HEK293T (cell line): ENCODE measurements around the gene LRRC1.

Experiments used
- ARNT ChIP-seq: fragments of 450-650 bp; IDR thresholded peaks from 2 replicates; pipeline ENCODE4 v1.6.1; 2017; ENCODE audit warnings: mild to moderate bottlenecking
- BHLHE40 ChIP-seq: fragments of 450-650 bp; IDR thresholded peaks from 2 replicates; pipeline ENCODE4 v1.6.1; 2016; ENCODE audit warnings: mild to moderate bottlenecking, moderate library complexity, borderline replicate concordance
- ELF4 ChIP-seq: fragments of 450-650 bp; IDR thresholded peaks from 2 replicates; pipeline ENCODE4 v1.6.1; 2017; ENCODE audit warnings: antibody characterized with exemption
- FOXA1 ChIP-seq: fragments of 450-650 bp; IDR thresholded peaks from 2 replicates; pipeline ENCODE4 v1.6.1; 2016; ENCODE audit warnings: mild to moderate bottlenecking
- FOXK2 ChIP-seq: fragments of 450-650 bp; IDR thresholded peaks from 2 replicates; pipeline ENCODE4 v1.6.1; 2016; ENCODE audit warnings: mild to moderate bottlenecking
- FOXM1 ChIP-seq: fragments of 450-650 bp; IDR thresholded peaks from 2 replicates; pipeline ENCODE4 v1.6.1; 2017; ENCODE audit warnings: mild to moderate bottlenecking, borderline replicate concordance
- HDGF ChIP-seq: fragments of 450-650 bp; IDR thresholded peaks from 2 replicates; pipeline ENCODE4 v1.6.1; 2017; ENCODE audit warnings: antibody characterized with exemption, borderline replicate concordance
- LEF1 ChIP-seq: fragments of 450-650 bp; IDR thresholded peaks from 2 replicates; pipeline ENCODE4 v1.6.1; 2017; ENCODE audit warnings: mild to moderate bottlenecking, borderline replicate concordance
- SP1 ChIP-seq: fragments of 450-650 bp; IDR thresholded peaks from 2 replicates; pipeline ENCODE4 v1.6.1; 2017
- SUZ12 ChIP-seq: fragments of 450-650 bp; IDR thresholded peaks from 2 replicates; pipeline ENCODE4 v1.6.1; 2016; ENCODE audit warnings: mild to moderate bottlenecking
- TARDBP ChIP-seq: fragments of 450-650 bp; IDR thresholded peaks from 2 replicates; pipeline ENCODE4 v1.6.1; 2016
- ZNF384 ChIP-seq: fragments of 450-650 bp; IDR thresholded peaks from 2 replicates; pipeline ENCODE4 v1.6.1; 2016
- TF ChIP-seq, protein P1 (sequence below): fragments of 450-650 bp; IDR thresholded peaks from 2 replicates; pipeline ENCODE4 v1.6.1; 2016

DNA sequence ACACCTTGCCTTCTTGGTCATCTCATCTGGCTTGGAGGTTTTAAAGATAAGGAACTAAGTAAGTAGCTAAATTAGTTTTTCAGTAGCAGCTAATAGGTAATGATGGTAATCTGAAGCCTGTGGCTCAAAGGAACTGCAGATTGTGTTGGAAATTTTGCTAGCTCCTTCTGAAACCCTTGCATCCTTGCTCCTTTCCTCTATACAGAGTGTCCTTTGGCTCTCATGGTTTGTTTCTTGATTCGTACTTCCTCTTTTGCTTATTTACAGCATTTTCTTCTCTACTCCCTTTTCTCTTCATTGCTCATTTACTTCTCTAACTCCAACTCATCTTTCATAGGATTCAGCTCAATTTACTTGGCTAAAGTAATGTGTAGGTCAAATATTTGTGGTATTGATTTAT, 19.0 kb downstream of the LRRC1 start:
- no peak for TF ChIP-seq FOXK2
- TF ChIP-seq SUZ12, result no peak
- TF ChIP-seq FOXA1, result no peak
- no peak for TF ChIP-seq SP1
- TF ChIP-seq LEF1, result no peak
- TF ChIP-seq ZNF384, result no peak
- TF ChIP-seq ARNT, result no peak
- TF ChIP-seq BHLHE40, result no peak
- no peak for TF ChIP-seq TARDBP
- TF ChIP-seq ELF4, result no peak
- TF ChIP-seq HDGF, result no peak
- TF ChIP-seq FOXM1, result no peak
- TF ChIP-seq, protein P1, sequence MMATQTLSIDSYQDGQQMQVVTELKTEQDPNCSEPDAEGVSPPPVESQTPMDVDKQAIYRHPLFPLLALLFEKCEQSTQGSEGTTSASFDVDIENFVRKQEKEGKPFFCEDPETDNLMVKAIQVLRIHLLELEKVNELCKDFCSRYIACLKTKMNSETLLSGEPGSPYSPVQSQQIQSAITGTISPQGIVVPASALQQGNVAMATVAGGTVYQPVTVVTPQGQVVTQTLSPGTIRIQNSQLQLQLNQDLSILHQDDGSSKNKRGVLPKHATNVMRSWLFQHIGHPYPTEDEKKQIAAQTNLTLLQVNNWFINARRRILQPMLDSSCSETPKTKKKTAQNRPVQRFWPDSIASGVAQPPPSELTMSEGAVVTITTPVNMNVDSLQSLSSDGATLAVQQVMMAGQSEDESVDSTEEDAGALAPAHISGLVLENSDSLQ, result no peak
